T-helper 22 cell (primary cell): ENCODE measurements around the gene GRIN1.

Experiments
- DNase-seq: peaks from one replicate; pipeline ENCODE4 v3.0.0-alpha.2; 2020; ENCODE audit warnings: low read depth

Gene GRIN1

DNA sequence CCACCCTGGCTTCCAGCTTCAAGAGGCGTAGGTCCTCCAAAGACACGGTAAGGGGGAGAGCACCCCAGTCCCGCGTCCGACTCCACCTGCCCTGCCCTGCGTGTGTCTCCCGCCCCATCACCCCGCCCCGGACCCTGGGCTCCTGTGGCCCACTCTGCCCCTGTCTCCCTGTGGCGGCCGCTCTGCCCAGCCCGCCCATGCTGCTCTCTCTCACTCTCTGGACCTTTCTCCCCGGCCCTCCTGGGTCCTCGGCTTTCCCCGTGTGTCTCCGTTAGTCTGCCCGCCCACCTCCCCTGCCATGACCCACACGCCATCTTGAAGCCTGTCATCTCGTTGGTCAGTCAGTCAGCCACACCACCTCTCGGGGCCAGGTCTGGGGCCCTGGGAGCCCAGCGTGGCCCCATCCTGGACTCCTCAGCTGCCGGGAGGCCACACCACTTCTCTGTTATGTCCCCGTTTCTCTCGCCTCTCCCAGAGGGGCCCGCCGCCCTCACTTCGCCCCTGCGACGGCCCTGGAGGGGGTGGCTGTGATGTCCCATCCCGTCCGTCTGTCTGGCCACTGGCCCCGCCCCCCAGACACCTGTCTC is 26.4 kb downstream of the GRIN1 start:
- DNase-seq, result no peak

GRCh38 chr9:137166380-137167229 is 27.7 kb downstream of the GRIN1 start:
- DNase-seq, result no peak

DNA sequence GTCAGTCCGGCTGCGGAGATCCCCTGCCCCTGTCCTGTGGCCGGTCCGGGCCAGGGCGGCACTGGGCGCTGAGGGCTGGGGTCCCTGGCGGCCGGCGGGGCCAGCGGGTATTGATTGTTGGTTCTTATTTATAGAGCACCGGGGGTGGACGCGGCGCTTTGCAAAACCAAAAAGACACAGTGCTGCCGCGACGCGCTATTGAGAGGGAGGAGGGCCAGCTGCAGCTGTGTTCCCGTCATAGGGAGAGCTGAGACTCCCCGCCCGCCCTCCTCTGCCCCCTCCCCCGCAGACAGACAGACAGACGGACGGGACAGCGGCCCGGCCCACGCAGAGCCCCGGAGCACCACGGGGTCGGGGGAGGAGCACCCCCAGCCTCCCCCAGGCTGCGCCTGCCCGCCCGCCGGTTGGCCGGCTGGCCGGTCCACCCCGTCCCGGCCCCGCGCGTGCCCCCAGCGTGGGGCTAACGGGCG is 28.4 kb downstream of the GRIN1 start:
- DNase-seq, result no peak

GRCh38 chr9:137167747-137168572 is 29.0 kb downstream of the GRIN1 start:
- DNase-seq, result no peak

DNA sequence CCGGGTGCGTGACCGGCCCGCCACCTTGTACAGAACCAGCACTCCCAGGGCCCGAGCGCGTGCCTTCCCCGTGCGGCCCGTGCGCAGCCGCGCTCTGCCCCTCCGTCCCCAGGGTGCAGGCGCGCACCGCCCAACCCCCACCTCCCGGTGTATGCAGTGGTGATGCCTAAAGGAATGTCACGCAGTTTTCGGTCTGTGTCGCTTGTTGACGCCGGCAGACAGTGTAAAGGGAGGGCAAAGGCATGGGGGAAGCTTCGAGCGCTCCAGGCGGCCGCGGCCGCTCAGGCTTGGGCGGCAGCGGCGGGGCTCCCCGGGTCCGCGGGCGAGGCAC is 29.6 kb downstream of the GRIN1 start:
- DNase-seq, result no peak

DNA sequence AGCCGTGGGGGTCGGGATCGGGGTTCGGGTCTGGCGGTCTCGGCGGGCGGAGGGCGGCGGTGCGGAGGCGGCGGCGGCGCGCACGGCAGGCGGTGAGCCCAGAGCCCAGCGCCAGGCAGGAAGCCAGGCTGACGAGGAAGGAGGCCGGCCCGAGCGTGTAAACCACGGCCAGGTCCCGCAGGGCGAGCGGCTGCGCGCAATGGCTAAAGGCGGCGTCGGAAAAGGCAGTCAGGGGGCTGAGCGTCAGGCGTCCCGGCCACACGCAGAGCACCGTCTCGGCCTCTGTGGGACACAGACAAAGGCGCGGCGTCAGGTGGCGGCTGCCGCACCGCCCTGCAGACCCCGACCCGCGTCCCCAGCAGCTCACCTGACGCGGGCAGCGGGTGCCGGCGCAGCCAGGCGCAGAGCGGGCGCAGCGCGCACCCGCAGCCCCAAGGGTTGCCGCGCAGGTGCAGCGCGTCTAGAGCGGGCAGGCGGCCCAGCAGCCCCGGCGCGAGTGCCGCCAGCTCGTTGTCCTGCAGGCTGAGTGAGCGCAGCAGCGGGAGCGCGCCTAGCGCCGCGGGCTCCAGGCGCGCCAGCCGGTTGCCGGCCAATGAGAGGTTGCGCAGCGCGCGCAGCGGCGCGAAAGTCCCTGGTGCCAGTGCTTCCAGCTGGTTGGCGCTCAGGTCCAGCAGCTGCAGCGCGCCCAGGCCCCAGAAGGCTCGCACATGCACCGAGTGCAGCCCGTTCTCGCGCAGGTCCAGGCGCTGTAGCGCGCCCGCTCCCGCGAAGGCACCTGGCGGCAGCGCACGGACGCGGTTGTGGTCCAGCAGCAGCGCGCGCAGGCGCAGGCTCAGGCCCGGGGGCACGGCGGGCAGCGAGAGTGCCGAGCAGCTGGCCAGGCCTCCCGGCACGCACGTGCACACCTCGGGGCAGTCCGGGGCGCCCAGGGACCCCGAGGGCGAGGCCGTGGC is 30.2 kb downstream of the GRIN1 start:
- DNase-seq, result no peak

GRCh38 chr9:137169896-137170358 is 31.0 kb downstream of the GRIN1 start, which contains the start of gene LRRC26:
TSS of gene LRRC26 (minus strand) at chr9:137170051. CDS start at chr9:137169943, 108 bp downstream.
- DNase-seq, result no peak

GRCh38 chr9:137170486-137171148 is 31.7 kb downstream of the GRIN1 start:
- no peak for DNase-seq

GRCh38 chr9:137171149-137171900 is 32.4 kb downstream of the GRIN1 start:
- DNase-seq, result no peak

- no peak for DNase-seq
Observed at GRCh38 chr9:137172901-137173795, 34.2 kb downstream of the GRIN1 start.

DNA sequence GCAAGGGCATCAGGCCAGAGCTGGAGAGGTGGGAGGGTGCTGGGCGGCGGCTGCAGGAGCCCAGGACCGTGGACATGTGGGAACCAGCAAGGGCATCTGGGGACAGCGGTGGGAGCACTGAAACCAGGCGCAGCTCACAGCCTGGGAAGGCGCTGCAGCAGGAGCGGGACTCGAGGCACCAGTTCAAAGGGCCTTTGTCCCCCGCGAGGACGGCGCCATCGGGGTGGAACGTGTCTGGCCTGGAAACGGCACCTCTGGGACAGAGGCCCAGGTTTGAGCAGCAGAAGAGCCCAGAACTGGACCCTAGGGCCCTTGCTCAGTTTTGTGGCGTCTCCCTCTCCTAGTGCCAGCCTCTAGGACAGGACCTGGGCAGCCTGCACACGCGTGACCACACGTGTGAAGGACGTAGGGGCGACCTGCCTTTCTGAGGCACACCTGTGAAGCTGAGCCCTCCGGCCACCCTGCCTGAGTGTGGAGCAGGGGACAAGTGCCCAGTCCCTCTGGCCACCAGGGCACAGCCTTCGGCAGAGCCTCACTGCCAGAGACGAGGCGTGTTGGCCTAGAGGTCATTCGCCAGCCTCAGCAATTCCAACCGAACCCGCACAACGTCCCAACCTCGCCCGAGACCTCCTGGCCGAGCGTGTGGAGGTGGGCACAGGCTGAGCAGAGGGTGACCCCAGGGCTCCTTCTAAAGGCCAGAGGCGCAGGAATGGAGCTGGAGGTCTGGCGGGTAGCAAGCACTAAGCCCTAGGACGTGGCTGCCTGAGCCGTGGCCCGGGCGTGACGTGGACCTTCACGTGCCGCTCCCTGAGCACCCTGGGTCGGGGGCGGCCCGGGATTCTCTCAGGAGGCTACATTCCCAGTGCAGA is 35.1 kb downstream of the GRIN1 start:
- DNase-seq, result no peak

GRCh38 chr9:137174722-137175293 is 35.9 kb downstream of the GRIN1 start:
- no peak for DNase-seq

DNA sequence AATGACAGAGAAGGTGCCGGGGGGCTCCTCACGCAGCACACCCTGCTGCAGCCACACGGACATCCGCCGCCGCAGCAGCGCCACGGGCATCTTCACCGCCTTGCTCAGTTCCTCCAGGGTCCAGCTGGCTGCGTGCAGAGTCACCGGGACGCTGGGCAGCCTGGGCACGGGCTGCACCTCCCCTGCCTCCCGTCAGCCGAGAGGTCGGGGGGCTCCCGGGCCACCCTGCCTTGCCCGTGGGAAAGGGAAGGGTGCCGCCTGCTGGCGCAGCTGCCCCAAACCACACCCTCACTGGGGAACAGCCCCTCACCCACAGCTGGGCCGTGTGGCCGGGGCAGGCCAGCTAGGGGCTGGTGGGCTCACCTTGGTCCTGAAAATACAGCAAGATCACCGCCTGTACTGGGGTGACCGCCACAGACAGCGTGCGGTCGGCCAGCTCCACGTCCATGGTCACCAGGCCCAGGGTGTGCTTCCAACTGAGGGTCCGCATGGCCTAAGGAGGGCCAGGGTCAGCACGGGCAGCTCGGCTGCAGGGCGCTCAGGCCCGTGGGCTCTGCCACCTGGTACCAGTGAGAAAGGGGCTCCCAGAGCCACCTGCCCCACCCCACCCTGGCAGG is 36.5 kb downstream of the GRIN1 start:
- DNase-seq, result no peak

GRCh38 chr9:137176302-137177182 is 37.6 kb downstream of the GRIN1 start:
- DNase-seq, result no peak

- no peak for DNase-seq
Observed at GRCh38 chr9:137178201-137178938, 39.4 kb downstream of the GRIN1 start.
